HepG2 (cell line): ENCODE results near the gene PAM16. TPM values are rescaled to one million over a fixed set of nuclear protein-coding genes. Genes with fewer than 3 reads are reported as not detected.

Source experiments
- AGO2 ChIP-seq: fragments of 200-400 bp; formaldehyde crosslinking; optimal IDR thresholded peaks from 2 replicates; pipeline ENCODE3; 2017; ENCODE audit warnings: mild to moderate bottlenecking, low read depth, low read length, moderate library complexity
- AKAP8 ChIP-seq: sonication (generic); formaldehyde crosslinking; IDR thresholded peaks from 2 replicates; pipeline ENCODE4 v1.5.1; 2020; ENCODE audit warnings: mild to moderate bottlenecking, missing genetic modification reagents
- CBX5 ChIP-seq: sonication (generic); formaldehyde crosslinking; IDR thresholded peaks from 2 replicates; pipeline ENCODE4 v1.4.0; 2020; ENCODE audit warnings: missing genetic modification reagents, borderline replicate concordance
- CEBPZ ChIP-seq: IDR thresholded peaks from 2 replicates; pipeline ENCODE4 v1.6.1; 2012; ENCODE audit warnings: low read length, improper control_type of control experiment
- FOXP1 ChIP-seq, 2 experiments: fragments of 450-650 bp in 1 of 2; IDR thresholded peaks; 2 replicates each; pipeline ENCODE4 v1.6.1; 2017 to 2018; ENCODE audit warnings: antibody characterized with exemption in 1 of 2
- HMG20A ChIP-seq: IDR thresholded peaks from 2 replicates; pipeline ENCODE4 v1.6.1; 2016; ENCODE audit warnings: borderline replicate concordance
- HNRNPL ChIP-seq: fragments of 200-400 bp; formaldehyde crosslinking; IDR thresholded peaks from 2 replicates; pipeline ENCODE4 v1.6.1; 2017; ENCODE audit warnings: mild to moderate bottlenecking, low read depth, low read length
- KDM5A ChIP-seq: fragments of 200-600 bp; sonication (generic); IDR thresholded peaks from 2 replicates; pipeline ENCODE4 v1.7.0; 2018; ENCODE audit warnings: antibody characterized with exemption, mild to moderate bottlenecking, low read length, borderline replicate concordance
- POGZ ChIP-seq: sonication (generic); formaldehyde crosslinking; IDR thresholded peaks from 2 replicates; pipeline ENCODE4 v1.4.0; 2020; ENCODE audit warnings: mild to moderate bottlenecking, missing genetic modification reagents
- RAD21 ChIP-seq: fragments of 450-650 bp; formaldehyde crosslinking; IDR thresholded peaks from 2 replicates; pipeline ENCODE4 v1.5.0; 2020; ENCODE audit warnings: mild to moderate bottlenecking
- ZBTB38 ChIP-seq: sonication (generic); formaldehyde crosslinking; IDR thresholded peaks from 2 replicates; pipeline ENCODE4 v1.5.1; 2020; ENCODE audit warnings: mild to moderate bottlenecking, missing genetic modification reagents
- ZFP37 ChIP-seq: sonication (generic); formaldehyde crosslinking; IDR thresholded peaks from 2 replicates; pipeline ENCODE4 v1.4.0; 2020; ENCODE audit warnings: missing genetic modification reagents, borderline replicate concordance
- ZNF557 ChIP-seq: sonication (generic); formaldehyde crosslinking; IDR thresholded peaks from 2 replicates; pipeline ENCODE4 v1.4.0; 2020; ENCODE audit warnings: missing genetic modification reagents
- ZNF598 ChIP-seq: sonication (generic); formaldehyde crosslinking; IDR thresholded peaks from 2 replicates; pipeline ENCODE4 v1.5.1; 2020; ENCODE audit warnings: mild to moderate bottlenecking, missing genetic modification reagents, borderline replicate concordance
- ZNF740 ChIP-seq: sonication (generic); formaldehyde crosslinking; IDR thresholded peaks from 2 replicates; pipeline ENCODE4 v1.4.0; 2020; ENCODE audit warnings: missing genetic modification reagents
- polyA plus RNA-seq, 8 experiments: library from polyadenylated mRNA; depleted of rRNA in 3 of 8; stranded (reverse) in 7 of 8; unstranded in 1 of 8; fragments of >200 nt; fragmentation: Illumina TruSeq in 4 of 8; extraction: Trizol in 4 of 8; gene quantifications; 2 replicates each; pipeline versions ENCODE4 v1.2.1 to v1.2.3, GENCODE V29; 2011 to 2016; ENCODE audit warnings: low read depth in 4 of 8, missing spikeins in 1 of 8, mixed read lengths in 1 of 8; ENCODE audit not compliant: insufficient read depth in 1 of 8
- total RNA-seq, 5 experiments: library from RNA; depleted of rRNA; stranded (reverse); fragments of >200 nt; fragmentation: Illumina TruSeq; extraction: Trizol; gene quantifications; 2 replicates each; pipeline ENCODE4 v1.2.3, GENCODE V29; 2016; ENCODE audit warnings: low read depth in 1 of 5
- TF ChIP-seq, protein P1 (sequence below): sonication (generic); formaldehyde crosslinking; IDR thresholded peaks from 2 replicates; pipeline ENCODE4 v1.5.1; 2020; ENCODE audit warnings: missing genetic modification reagents, mild to moderate bottlenecking, borderline replicate concordance
- TF ChIP-seq, protein P2 (sequence below): sonication (generic); formaldehyde crosslinking; IDR thresholded peaks from 2 replicates; pipeline ENCODE4 v1.8.1; 2023; ENCODE audit warnings: mild to moderate bottlenecking, moderate library complexity, missing genetic modification reagents
- TF ChIP-seq, protein P3 (sequence below): sonication (generic); formaldehyde crosslinking; IDR thresholded peaks from 2 replicates; pipeline ENCODE4 v1.4.0; 2020; ENCODE audit warnings: missing genetic modification reagents
- TF ChIP-seq, protein P4 (sequence below): sonication (generic); formaldehyde crosslinking; IDR thresholded peaks from 2 replicates; pipeline ENCODE4 v1.4.0; 2020; ENCODE audit warnings: missing genetic modification reagents

PAM16 gene
- total and polyA plus RNA-seq, 2 of the 13 experiments (the other 11 are each of a cell fraction or from before 2014, with no cell fraction given): 51.5 to 51.8 TPM

- TF ChIP-seq CEBPZ (no peak), ZNF557 (CRISPR knock-in tag) (no peak), RAD21 (CRISPR knock-in tag) (no peak), HNRNPL (peak; percentile 64; the same call in 1 of the 2 replicates), KDM5A (no peak), ZFP37 (no peak), ZNF740 (CRISPR knock-in tag) (no peak), ZNF598 (CRISPR knock-in tag) (no peak), AKAP8 (CRISPR knock-in tag) (peak; percentile 86; the same call in 1 of the 2 replicates), AGO2 (peak; percentile 17), CBX5 (CRISPR knock-in tag) (no peak), ZBTB38 (CRISPR knock-in tag) (peak; percentile 50; the same call in 1 of the 2 replicates), FOXP1 (IDR thresholded peaks at IDR 0.05) (no peak), FOXP1 (CRISPR knock-in tag; IDR thresholded peaks at IDR 0.05) (no peak), HMG20A (CRISPR knock-in tag) (no peak), POGZ (CRISPR knock-in tag) (no peak)
- TF ChIP-seq, protein P1, sequence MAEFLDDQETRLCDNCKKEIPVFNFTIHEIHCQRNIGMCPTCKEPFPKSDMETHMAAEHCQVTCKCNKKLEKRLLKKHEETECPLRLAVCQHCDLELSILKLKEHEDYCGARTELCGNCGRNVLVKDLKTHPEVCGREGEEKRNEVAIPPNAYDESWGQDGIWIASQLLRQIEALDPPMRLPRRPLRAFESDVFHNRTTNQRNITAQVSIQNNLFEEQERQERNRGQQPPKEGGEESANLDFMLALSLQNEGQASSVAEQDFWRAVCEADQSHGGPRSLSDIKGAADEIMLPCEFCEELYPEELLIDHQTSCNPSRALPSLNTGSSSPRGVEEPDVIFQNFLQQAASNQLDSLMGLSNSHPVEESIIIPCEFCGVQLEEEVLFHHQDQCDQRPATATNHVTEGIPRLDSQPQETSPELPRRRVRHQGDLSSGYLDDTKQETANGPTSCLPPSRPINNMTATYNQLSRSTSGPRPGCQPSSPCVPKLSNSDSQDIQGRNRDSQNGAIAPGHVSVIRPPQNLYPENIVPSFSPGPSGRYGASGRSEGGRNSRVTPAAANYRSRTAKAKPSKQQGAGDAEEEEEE (CRISPR knock-in tag): no peak
- TF ChIP-seq, protein P2, sequence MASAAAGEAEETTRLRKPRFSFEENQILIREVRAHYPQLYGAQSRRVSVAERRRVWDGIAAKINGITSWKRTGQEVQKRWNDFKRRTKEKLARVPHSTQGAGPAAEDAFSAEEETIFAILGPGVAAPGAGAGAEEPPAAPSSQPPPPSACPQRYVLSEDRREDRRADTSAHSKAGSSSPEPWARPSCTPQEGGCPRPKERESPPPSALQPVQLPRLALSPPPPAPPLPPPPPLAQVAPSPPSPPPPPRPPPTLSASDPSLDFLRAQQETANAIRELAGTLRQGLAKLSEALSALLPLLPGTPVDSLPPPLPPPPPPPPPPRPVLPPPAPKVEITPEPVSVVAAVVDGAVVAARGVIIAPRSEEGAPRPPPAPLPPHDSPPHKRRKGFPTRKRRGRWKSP: no peak
- TF ChIP-seq, protein P3, sequence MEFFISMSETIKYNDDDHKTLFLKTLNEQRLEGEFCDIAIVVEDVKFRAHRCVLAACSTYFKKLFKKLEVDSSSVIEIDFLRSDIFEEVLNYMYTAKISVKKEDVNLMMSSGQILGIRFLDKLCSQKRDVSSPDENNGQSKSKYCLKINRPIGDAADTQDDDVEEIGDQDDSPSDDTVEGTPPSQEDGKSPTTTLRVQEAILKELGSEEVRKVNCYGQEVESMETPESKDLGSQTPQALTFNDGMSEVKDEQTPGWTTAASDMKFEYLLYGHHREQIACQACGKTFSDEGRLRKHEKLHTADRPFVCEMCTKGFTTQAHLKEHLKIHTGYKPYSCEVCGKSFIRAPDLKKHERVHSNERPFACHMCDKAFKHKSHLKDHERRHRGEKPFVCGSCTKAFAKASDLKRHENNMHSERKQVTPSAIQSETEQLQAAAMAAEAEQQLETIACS (CRISPR knock-in tag): no peak
- TF ChIP-seq, protein P4, sequence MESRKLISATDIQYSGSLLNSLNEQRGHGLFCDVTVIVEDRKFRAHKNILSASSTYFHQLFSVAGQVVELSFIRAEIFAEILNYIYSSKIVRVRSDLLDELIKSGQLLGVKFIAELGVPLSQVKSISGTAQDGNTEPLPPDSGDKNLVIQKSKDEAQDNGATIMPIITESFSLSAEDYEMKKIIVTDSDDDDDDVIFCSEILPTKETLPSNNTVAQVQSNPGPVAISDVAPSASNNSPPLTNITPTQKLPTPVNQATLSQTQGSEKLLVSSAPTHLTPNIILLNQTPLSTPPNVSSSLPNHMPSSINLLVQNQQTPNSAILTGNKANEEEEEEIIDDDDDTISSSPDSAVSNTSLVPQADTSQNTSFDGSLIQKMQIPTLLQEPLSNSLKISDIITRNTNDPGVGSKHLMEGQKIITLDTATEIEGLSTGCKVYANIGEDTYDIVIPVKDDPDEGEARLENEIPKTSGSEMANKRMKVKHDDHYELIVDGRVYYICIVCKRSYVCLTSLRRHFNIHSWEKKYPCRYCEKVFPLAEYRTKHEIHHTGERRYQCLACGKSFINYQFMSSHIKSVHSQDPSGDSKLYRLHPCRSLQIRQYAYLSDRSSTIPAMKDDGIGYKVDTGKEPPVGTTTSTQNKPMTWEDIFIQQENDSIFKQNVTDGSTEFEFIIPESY (CRISPR knock-in tag): peak; percentile 91
These were observed 29.3 kb upstream of the PAM16 start (continued) for GRCh38 chr16:4380119-4381063.
